Activated CD8-positive, alpha-beta memory T cell treated with anti-CD3 and anti-CD28 coated beads for 4 hours (primary cell): ENCODE measurements around the gene MACROH2A1.

Experiments used
- DNase-seq, 2 donors: peaks; one replicate each; pipeline ENCODE4 v3.0.0-alpha.2; 2020; ENCODE audit warnings: low read depth in 2 of 2

Gene MACROH2A1

DNA sequence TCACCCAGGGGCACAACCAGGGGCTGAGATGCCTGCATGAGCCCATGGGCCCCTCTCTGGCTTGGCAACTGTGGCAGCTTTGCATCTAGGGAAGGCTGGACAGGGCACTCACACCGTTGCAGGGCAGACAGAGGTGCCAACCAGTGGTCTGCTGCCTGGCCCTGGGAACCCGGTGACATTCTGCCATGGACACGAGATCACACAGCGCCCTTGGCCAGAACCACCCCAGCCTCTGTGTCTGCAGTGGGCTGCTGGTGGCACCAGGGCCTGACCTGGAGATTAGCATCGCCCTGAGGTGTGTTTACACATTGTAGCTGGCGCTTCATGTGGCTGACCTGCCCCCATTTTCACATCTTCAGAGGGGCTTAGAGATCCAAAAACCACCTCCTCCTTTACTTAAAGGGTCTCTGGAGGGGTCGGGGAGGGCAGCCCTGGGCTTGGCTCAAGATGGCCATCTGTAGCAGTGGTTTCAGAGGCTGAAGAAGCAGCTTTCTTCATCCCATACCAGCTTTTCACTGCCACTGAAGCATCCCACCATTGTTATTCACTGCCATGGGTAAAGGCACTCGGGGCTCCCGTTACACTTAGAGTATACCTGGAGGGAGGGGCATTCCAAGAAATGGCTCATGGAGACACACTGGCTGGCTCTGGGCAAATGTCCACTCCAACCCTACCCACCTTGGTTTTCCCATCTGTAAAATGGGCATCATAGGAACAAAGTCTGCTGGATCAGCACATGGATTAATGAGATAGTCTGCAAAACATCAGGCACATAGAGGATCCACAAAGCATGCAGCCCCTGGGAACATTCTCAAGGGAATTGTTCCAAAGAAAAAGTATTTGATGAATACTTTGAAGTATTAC, 36.7 kb upstream of the MACROH2A1 start:
- DNase-seq: no peak

DNA sequence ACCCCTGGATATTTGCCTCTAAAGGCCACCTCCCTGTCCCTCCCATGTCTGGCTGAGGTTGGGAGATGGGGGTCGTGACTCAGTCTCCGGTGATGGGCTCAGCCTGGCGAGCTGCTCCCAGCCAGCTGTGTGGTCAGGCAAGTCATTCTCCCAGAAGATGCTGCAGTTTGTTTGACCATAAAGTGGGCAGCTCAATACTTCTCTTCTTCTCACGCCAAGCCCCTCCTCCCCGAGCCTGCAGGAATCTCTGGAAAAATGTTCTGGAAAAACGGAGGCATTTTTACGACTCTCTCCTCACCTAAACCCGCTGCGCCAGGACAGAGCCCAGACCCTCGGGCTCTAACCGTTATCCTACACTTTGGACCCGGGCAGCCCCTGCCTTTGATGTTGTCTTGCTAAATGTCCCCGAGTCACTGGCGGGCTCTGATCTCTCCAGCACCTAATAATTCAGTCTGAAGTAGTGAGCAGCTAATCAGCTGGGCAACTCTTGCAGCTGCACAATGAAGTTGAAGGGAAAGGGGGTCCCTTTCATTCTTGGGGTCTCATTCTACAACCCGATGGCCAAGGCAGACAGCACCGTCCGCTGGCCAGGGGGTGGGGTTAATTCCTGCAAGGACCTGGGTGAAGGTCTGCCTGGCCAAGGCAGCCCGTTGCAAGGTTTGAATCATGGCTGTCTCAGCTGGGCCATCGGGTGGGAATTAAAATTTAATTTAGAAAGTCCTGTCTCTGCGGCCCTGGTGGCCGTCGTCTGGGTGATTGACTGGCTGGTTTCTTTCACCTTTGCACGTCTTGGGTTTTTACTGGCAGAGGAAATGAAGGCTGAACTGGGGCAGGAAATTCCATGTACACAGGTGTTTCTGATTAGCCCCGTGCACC, 35.8 kb upstream of the MACROH2A1 start:
- no peak for DNase-seq

DNA sequence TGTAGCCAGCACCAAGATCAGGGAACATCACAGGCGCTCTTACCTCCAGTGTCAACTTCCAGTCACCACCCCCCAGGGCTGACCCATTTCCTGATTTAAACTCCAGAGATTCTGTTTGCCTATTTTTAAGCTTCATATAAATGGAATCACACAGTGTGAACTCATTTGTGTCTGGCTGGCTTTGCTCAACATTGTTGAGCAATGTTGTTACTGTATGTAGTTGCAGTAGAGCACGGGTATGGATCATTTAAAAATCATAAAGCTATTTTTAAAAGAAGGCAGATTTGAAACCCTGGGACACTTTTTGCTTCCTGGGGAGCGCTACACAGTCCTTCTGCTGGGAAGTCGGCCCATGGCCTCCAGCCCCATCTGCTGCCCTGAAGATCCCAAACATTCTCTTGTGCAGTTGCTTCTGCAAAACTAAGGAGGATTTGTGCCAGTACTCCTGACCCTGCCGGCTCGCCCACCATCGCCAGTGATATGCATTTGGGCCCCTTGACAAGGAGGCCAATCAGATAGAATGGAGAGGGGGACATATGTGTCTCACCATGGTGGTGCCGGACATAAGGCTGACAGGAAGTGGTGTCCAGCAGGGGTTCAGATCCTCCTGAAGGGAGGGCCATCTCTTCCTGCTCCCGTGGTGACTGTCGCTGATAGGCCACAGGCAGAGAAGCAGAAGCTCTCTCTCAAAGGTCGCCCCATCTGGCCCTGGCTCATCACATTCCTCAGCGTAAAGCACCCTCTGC, 34.8 kb upstream of the MACROH2A1 start:
- DNase-seq: no peak

DNA sequence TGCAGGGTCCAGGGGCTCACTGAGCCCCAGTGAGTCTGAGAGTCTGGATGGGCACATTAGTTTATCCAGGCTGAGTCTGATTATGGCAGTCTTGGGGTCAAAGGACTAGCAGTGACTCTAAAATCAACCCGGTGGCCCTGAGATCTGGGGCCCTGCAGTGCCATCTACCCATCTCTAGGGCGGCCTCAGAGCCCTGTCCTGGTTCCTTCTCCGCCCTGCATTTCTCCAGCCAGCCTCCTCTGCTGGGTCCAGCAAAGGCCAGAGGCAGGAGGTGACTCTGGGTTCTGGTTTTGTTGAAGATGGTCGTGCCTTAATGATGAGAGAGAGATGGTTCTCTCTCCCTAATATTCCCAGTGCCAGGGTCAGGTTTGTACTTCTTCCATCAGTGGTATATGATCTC, 33.1 kb upstream of the MACROH2A1 start:
- no peak for DNase-seq

DNA sequence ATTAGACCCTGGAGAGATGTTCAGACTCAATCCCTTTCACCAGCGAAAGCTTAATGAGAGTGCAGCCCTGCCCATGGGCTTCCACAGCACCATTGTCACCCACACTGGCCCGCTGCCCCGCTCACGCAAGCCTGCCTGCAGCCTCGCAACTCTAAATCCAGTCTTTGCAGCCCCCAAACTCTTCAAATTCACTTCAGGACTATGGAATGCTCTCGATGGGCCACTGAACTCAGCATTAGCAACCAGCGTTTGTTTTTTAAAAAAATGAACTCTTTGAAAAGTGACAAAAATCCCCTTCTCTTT, 31.1 kb upstream of the MACROH2A1 start:
- DNase-seq: no peak

DNA sequence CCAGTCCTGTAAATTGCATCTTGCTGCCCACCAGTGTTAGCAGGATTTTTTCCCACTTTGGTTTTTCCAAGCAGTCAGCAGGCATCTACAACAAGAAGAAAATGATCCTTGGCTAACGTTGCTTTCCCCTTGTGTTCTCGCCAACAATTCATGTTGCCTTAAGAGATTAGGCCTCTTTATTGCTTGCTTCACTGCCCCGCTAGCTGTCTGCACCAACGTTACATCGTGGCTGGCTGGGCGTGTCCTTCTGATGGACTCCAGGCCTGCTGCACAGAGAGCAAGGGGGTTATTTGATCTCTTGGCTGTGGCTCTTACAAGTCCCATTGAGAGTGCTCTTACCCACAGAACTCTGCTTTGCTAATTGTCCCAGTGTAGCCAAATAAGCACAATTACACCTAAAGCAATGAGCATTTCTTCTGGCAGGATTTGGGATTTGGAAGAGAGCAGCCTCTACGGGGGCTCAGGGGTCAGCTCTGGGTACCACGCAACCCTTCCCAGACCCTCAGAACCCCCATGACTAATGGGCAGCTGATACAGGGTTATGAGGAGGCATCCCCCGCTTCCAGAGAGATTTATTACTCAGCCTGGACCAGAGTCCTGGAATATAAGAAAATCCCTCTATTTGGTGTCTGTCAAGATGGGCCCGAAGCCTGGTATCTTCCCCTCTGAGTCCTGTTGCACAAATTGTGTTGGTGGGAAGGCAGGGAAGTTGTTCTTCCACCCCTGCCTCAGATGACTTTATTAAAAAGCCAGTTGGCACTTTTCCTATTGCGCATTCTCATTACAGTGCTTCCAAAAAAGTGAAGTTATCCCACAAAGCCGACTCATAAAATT, 30.5 kb upstream of the MACROH2A1 start:
- DNase-seq: no peak

DNA sequence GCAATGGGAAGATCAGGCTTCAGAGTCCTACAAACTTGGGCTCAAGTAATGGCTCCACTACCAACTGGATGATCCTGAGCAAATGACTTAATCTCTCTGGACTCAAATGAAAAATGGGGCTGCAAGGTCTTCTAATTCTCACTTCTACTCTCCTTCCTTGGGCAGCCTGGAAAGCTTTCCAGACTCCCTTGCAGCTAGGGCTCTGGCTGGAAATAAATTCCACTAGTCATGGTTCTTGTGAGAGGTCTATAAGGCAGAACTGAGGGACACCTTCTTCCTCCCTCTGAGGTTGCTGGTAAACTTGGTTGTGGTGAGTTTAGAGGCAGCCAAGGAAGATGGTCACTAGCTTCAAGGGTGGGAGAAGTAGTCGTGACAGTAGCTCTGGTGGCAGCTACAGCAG, 29.6 kb upstream of the MACROH2A1 start:
- no peak for DNase-seq

DNA sequence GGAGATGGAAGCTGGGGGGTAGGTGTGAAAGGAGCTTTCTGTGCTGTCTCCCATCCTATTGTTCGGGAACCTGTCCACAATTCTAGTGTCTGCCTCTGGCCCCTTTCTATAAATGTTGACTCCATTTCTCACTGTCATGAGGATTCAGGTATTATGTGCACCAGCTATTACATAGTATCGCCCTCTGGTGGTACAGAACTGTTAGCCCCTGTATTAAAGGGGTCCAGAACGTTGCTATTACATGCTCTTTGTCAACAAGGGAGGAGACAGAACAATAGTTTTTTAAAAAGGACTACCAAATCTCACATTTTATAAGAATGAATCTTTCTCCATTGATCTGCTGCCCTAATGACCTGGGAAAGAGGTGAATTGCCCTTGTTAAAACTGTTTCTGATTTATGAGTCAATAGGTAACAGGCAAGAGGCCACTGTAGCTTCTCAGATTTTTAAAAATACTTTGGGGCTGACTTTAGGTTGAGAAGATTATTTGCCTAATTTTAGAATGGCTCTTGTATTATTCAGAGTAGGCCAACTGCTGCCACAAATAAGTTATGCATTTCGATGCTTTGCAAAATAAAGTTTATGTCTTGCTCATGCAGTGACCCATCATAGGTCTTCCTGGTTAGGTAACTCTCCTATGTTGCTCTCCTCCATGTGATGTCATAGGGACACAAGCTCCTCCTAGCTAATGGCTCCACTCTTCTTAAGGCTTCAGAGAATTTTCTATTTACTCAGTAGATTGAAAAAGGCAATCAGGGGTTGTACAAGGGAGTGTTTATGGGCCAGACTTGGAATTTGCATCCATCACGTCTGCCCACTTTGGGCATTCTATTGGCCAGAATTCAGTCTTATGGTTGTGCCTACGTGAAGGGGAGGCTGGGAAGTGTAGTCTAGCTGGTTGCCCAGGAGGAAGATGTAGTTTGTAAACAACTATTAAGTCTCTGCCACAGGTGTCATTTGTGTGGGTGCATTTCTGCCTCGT, 27.4 kb upstream of the MACROH2A1 start:
- DNase-seq: no peak

DNA sequence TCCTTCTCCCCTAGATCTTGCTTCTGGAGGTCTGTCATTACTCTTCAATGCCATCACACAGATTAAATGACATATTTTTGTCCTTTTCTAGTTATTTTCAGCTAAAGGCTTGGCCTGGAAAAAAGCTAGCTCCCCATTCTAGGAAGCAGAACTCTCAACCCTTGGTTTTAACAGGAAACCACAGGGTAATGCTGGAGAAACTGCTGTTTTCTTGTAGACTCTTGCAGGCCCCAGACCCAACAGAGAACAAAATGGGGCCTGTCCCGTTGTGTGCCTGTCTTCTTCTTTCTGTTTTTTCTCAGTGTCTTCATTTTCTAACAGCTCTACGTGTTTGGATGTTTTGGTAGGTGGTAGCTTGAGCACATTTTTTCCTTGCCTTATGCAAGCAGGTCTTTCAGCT, 26.6 kb upstream of the MACROH2A1 start:
- no peak for DNase-seq

DNA sequence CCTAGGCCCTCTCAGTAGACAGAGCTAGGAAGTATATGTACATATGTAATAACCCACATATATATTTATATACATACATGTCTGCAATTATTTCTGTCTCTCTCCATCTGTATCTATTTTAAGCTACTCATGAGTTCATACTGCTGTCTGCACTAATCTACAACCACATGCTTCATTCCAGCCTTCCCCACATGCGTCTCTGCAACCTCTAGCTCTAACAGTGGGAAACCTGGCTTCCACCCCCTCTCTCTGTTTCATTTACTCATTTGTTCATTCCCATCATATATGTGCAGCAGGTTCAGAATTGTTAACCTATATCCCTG, 24.8 kb upstream of the MACROH2A1 start:
- no peak for DNase-seq

DNA sequence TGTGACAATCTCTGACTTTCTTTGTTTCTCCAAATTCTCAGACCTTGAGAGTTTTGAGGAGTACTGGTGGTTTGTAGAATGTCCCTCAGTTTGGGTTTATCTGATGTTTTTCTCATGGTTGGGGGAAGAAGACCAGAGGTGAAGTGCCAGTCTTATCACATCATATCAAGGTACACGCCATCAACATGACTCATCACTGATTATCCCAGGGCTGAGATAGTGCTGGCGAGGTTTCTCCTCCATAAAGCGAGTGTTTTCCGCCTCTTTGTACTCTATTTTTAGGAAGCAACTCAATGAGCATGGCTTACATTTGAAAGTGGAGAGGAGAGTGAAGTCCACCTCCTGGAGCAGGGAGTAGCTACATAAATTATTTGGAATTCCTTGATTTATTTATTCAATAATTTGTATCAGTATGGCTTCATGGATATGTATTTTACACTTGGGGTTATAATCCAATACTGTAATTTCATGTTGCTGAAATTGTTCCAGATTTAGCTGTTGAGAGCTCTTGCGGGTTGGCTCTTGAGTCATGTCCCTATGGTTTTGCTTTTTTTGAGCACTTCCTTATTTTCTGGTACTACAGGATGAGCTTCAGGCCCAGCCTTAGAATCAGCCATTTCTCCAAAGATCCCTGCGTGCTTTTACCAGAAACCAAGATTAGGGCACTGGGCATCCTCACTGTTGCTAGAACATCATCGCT, 24.3 kb upstream of the MACROH2A1 start:
- no peak for DNase-seq

DNA sequence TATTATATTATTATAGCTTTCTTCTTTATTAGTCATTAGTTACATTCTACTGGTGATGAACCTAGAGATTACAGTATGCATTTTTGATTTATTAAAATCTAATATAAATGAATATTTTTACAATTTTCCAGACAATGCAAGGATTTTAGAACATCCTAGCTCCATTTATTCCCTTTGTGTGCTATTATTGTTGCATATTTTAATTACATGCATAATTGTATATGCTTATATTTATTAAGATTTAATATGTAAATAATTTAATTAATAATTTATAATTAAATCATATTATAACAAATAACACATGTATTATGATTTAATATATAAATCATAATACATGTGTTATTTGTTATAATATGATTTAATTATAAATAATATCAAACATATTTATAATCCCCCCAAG, 23.4 kb upstream of the MACROH2A1 start:
- no peak for DNase-seq

DNA sequence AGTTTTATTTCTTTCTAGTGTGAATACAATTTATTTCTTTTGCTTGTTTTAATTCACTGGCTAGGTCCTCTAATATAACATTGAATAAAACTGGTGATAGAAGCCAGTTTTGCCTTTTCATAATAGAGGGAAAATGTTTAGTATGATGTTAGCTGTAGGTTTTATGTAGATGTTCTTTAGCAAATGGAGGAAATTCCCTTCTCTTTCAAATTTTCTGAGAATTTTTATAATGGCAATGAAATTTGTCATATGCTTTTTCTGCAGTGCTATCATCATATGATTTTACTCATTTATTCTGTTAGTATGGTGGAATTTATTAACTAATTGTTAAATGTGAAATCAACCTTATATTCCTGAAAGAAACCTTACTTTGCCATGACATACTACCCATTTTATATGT, 18.1 kb upstream of the MACROH2A1 start:
- no peak for DNase-seq

DNA sequence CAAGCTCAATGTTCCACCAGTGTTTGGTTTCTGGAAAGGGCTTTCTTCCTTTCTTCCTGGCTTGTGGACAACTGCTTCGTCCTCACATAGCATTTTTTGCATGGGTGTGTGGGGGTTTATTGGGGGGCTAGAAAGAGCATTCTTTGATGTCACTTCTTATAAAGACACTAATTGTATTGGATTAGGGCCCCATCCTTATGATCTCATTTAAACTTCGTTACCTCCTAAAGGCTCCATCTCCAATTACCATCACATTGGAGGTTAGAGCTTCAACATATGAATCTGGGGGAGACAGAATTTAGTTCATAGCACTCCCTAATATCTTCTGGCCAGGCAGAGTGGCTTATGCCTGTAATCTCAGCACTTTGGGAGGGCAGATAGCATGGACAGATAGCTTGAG, 6.1 kb upstream of the MACROH2A1 start:
- no peak for DNase-seq

DNA sequence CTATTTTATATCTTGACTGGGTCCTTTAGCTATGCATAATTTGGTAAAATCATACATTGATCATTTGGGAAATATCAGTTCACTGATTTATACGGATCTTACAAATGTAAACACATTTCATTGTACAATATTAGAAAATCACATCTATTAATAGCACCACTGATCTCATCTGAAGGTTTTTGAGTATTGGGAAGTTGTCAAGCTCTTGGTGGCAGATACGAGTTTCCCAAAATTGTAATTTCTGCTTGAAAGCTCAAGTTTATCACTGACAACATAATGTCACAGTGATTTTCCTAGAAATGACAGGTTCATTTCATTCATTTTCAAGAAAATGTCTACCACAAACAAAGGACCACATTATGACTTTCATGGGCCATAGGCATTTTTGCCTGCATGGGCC, 3.0 kb upstream of the MACROH2A1 start:
- no peak for DNase-seq

DNA sequence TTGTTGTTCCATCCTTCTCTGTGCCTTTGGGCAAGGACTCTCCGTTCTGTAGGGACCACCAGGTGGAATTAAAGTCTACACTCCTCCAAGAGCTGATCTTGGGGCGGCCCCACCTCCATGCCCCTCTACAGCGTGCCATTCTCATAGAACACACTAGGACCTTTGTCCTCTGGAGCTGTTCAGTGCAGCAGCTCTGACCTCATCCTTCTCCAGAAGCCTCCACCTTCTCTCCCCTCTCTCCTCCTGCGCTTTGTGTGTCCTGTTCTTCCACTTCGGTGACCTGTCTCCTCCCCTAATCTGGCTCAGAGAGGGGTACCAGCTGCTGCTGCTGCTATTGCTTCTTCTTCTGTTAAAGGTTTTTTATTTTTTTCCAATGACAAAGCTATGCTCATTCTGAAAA, 1.8 kb upstream of the MACROH2A1 start:
- DNase-seq: no peak

DNA sequence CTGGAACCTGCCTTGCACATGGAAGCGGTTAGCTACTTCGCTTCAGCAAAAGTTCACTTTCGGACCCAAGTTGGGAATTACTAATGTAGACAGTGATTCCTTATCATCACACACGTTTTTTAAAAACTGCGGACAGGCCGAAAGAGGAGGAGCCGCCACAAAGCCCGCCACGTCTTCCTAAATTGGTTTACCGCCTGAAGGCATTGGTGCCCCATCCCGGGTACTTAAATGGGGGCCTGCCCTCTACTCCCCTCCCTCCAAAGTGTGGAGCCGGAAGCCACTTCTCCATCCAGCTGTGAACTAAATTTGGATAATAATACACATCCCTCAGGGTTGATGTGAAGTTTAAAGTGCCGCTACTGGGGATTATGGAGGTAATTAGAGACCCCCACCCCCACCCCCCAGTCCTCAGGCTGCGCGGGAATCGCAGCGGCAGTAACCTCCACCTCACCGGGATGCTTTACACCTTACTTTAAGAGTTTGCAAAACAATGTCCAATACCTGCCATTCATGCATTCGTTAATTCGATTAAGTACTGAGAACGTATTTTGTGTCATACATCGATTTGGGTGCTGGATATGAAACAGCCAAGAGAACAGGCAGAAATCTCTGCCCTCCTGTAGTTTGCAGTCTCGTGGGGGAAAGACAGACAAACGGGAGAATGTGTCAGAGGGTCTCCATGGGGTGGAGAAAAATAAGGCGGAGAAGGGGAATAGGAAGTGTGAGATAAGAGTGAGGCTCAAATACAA, 937 bp upstream of the MACROH2A1 start:
- DNase-seq: no peak

DNA sequence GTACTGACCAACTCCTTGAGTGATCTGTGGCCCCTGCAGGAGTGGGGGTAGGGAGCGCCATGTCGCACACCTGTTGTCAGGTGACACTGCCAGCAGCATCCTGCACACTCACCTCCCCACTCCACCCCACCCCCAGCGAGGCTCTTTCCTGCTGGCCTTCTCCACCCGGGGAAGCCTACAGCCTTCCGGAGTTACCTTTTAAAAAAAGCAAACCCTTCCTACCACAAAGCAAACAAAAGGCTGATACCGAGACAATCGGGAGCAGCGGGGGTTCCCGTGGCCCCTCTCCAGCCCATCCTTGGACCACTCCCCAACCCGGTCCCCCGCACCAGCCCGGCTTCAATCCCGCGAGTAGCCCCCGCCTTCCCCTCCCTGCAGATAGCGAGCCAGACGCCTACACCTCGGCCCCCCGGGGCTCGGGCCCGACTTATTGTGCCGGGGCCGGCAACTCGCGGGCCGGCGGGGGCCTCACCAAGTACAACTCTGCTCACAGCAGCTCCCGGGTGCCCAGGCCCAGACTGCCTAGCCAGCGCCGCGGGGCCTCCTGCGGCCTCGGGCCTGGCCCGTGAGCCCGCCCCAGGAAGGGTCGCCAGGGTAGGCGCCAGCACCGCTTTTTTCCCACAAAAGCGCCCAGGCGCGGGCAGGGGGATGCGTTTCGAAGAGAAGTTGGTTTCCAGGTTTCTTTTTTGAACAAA, 724 bp downstream of the MACROH2A1 start:
- no peak for DNase-seq

DNA sequence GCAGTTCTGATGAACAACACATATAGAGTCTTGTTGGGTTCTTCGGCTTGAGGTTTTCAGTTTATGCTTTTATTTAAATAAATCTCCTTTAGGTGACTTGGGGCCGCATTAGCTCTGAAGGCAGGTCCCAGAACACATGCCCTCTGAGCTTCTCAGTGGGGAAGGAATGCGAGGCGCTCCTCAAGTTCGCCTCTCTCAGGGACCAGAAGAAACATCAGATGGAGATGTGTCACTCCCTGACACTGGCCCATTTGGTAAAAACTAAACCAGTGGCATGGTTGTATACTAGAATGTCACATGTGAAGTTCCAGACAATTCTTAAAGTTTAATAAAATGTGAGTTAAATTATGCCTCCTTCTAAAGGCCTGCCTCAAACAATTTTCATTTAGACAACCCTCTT, 1.9 kb downstream of the MACROH2A1 start:
- no peak for DNase-seq
